IPS-15b (cell line): ENCODE measurements around the gene CCDC3.
A peak's percentile ranks its signal among the peaks of the same experiment; 100 is the strongest.
"Not testable (repeated sequence)": the region's sequence is repeated elsewhere in the genome, so short reads cannot be mapped to it uniquely, and the experiment has no call there.

ENCODE experiments used
- H3K27me3 ChIP-seq: one replicate; pipeline ENCODE4 v1.6.1; 2013; ENCODE audit warnings: low read length; ENCODE audit not compliant: control insufficient read depth, insufficient read depth
- H3K36me3 ChIP-seq: one replicate; pipeline ENCODE4 v1.6.1; 2013; ENCODE audit warnings: low read length; ENCODE audit not compliant: control insufficient read depth, insufficient read depth
- H3K4me1 ChIP-seq: one replicate; pipeline ENCODE4 v1.6.1; 2013; ENCODE audit warnings: mild to moderate bottlenecking, low read length; ENCODE audit not compliant: control insufficient read depth, insufficient read depth
- H3K4me3 ChIP-seq: one replicate; pipeline ENCODE4 v1.5.1; 2013; ENCODE audit warnings: low read depth, low read length
- H3K9ac ChIP-seq: one replicate; pipeline ENCODE4 v1.6.1; 2013; ENCODE audit warnings: low read depth, mild to moderate bottlenecking, low read length
- H3K9me3 ChIP-seq: one replicate; pipeline ENCODE4 v1.6.1; 2013; ENCODE audit warnings: mild to moderate bottlenecking, low read length; ENCODE audit not compliant: control insufficient read depth, insufficient read depth

Gene CCDC3

GRCh38 chr10:13035731-13036130, 34.2 kb upstream of the CCDC3 start:
- H3K9me3 ChIP-seq, H3K4me1 ChIP-seq, H3K9ac ChIP-seq, H3K4me3 ChIP-seq, H3K36me3 ChIP-seq, H3K27me3 ChIP-seq: not testable (repeated sequence)

- Histone ChIP-seq H3K9ac (no peak overlapping the region), H3K36me3 (no peaks in the 10 kb centered on the region), H3K4me1 (no peaks in the 10 kb centered on the region), H3K9me3 (peaks cover 3% of the 10 kb centered on the region), H3K4me3 (no peak overlapping the region), H3K27me3 (no peaks in the 10 kb centered on the region)
Measured at GRCh38 chr10:13026873-13027272, 25.4 kb upstream of the CCDC3 start.

- no peak overlapping the region for H3K9ac ChIP-seq
- peaks cover 3% of the 10 kb centered on the region for H3K9me3 ChIP-seq
- H3K4me1 ChIP-seq, result no peaks in the 10 kb centered on the region
- no peaks in the 10 kb centered on the region for H3K36me3 ChIP-seq
- no peaks in the 10 kb centered on the region for H3K27me3 ChIP-seq
- no peak overlapping the region for H3K4me3 ChIP-seq
Measured at GRCh38 chr10:13023754-13024153, 22.2 kb upstream of the CCDC3 start.

GRCh38 chr10:13019280-13019679, 17.8 kb upstream of the CCDC3 start:
- no peak overlapping the region for H3K9ac ChIP-seq
- H3K4me1 ChIP-seq, result no peaks in the 10 kb centered on the region
- no peak overlapping the region for H3K4me3 ChIP-seq
- H3K27me3 ChIP-seq, result no peaks in the 10 kb centered on the region
- no peaks in the 10 kb centered on the region for H3K36me3 ChIP-seq
- H3K9me3 ChIP-seq, result peaks cover 3% of the 10 kb centered on the region

GRCh38 chr10:13018171-13018570, 16.7 kb upstream of the CCDC3 start:
- Histone ChIP-seq H3K9me3 (no peaks in the 10 kb centered on the region), H3K4me3 (no peak overlapping the region), H3K4me1 (no peaks in the 10 kb centered on the region), H3K27me3 (no peaks in the 10 kb centered on the region), H3K36me3 (no peaks in the 10 kb centered on the region), H3K9ac (no peak overlapping the region)

GRCh38 chr10:13016886-13017285, 15.4 kb upstream of the CCDC3 start:
- Histone ChIP-seq H3K9me3 (no peaks in the 10 kb centered on the region), H3K27me3 (no peaks in the 10 kb centered on the region), H3K9ac (no peak overlapping the region), H3K36me3 (no peaks in the 10 kb centered on the region), H3K4me3 (no peak overlapping the region), H3K4me1 (no peaks in the 10 kb centered on the region)

GRCh38 chr10:13016426-13016825, 14.9 kb upstream of the CCDC3 start:
- no peaks in the 10 kb centered on the region for H3K36me3 ChIP-seq
- no peaks in the 10 kb centered on the region for H3K9me3 ChIP-seq
- H3K27me3 ChIP-seq, result no peaks in the 10 kb centered on the region
- no peak overlapping the region for H3K4me3 ChIP-seq
- no peak overlapping the region for H3K9ac ChIP-seq
- H3K4me1 ChIP-seq, result no peaks in the 10 kb centered on the region

- Histone ChIP-seq H3K36me3 (no peaks in the 10 kb centered on the region), H3K9me3 (no peaks in the 10 kb centered on the region), H3K27me3 (peaks cover 18% of the 10 kb centered on the region), H3K9ac (no peak overlapping the region), H3K4me3 (no peak overlapping the region), H3K4me1 (no peaks in the 10 kb centered on the region)
Measured at GRCh38 chr10:13006037-13006436, 4.5 kb upstream of the CCDC3 start.

GRCh38 chr10:13003759-13004158, 2.2 kb upstream of the CCDC3 start:
- H3K4me1 ChIP-seq, result no peaks in the 10 kb centered on the region
- no peaks in the 10 kb centered on the region for H3K9me3 ChIP-seq
- H3K36me3 ChIP-seq, result no peaks in the 10 kb centered on the region
- peaks cover 37% of the 10 kb centered on the region for H3K27me3 ChIP-seq
- H3K4me3 ChIP-seq, result no peak overlapping the region
- no peak overlapping the region for H3K9ac ChIP-seq

GRCh38 chr10:13003004-13003403, 1.5 kb upstream of the CCDC3 start:
- Histone ChIP-seq H3K36me3 (no peaks in the 10 kb centered on the region), H3K4me3 (no peak overlapping the region), H3K9ac (no peak overlapping the region), H3K27me3 (peaks cover 37% of the 10 kb centered on the region), H3K9me3 (no peaks in the 10 kb centered on the region), H3K4me1 (no peaks in the 10 kb centered on the region)

- Histone ChIP-seq H3K36me3 (no peaks in the 10 kb centered on the region), H3K4me1 (no peaks in the 10 kb centered on the region), H3K9ac (no peak overlapping the region), H3K9me3 (no peaks in the 10 kb centered on the region), H3K27me3 (peaks cover 37% of the 10 kb centered on the region), H3K4me3 (peak overlapping the region; percentile 45)
Measured at GRCh38 chr10:13001887-13002212, 337 bp upstream of the CCDC3 start.

GRCh38 chr10:13000431-13000830, 1.1 kb downstream of the CCDC3 start:
- Histone ChIP-seq H3K4me3 (peak overlapping the region; percentile 75), H3K36me3 (no peaks in the 10 kb centered on the region), H3K9me3 (no peaks in the 10 kb centered on the region), H3K9ac (no peak overlapping the region), H3K27me3 (peaks cover 37% of the 10 kb centered on the region), H3K4me1 (no peaks in the 10 kb centered on the region)

GRCh38 chr10:12999849-13000248, 1.7 kb downstream of the CCDC3 start:
- H3K9me3 ChIP-seq, result no peaks in the 10 kb centered on the region
- no peaks in the 10 kb centered on the region for H3K4me1 ChIP-seq
- peaks cover 37% of the 10 kb centered on the region for H3K27me3 ChIP-seq
- no peaks in the 10 kb centered on the region for H3K36me3 ChIP-seq
- H3K9ac ChIP-seq, result no peak overlapping the region
- H3K4me3 ChIP-seq, result no peak overlapping the region
